DOHH2 (cell line): Measurements from ENCODE around the gene TMEM74B.

Experiments used
- EZH2phosphoT487 ChIP-seq: fragments of 200-600 bp; sonication (generic); IDR thresholded peaks from 2 replicates; pipeline ENCODE4 v1.6.1; 2017; ENCODE audit warnings: borderline replicate concordance, mild to moderate bottlenecking, antibody characterized with exemption, low read length, moderate library complexity, mixed read lengths
- TF ChIP-seq, protein P1 (sequence below): fragments of 200-600 bp; sonication (generic); IDR thresholded peaks from one replicate; pipeline ENCODE4 v1.5.1; 2014; ENCODE audit warnings: antibody characterized with exemption, mild to moderate bottlenecking, low read depth, low read length; ENCODE audit not compliant: poor library complexity, severe bottlenecking

DNA sequence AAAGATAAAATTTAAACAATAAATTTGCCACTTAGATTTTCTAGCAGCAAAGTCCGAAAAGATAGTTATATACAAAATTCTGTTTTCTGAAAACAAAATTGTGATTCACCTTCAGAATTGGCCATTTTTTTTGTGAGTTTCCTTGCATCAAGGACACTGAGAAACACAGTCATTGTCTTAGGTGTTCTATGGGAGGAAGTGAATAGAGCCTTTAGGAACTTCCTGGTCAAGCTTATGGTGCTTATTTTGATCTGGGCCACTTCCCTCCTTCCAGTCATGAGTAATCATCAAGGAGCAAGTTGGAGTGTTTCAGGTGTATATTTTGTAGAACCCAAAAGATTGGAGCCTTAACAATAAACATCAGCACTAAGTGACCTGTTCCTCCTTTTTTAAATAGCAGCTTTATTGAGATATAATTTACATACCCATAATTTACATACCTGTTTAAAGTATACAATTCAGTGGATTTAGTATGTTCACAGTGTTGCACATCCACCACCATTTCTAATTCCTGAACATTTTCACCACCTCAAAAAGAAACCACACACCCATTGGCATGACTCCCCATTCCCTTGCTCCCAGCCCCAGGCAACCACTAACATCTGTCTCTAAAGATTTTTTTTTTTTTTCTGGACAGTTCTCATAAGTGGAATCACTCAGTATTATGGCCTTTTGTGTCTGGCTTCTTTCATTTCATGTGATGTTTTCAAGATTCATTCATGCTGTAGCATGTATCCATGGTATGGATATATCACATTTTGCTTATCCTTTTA is 17.6 kb downstream of the TMEM74B start:
- TF ChIP-seq, protein P1, sequence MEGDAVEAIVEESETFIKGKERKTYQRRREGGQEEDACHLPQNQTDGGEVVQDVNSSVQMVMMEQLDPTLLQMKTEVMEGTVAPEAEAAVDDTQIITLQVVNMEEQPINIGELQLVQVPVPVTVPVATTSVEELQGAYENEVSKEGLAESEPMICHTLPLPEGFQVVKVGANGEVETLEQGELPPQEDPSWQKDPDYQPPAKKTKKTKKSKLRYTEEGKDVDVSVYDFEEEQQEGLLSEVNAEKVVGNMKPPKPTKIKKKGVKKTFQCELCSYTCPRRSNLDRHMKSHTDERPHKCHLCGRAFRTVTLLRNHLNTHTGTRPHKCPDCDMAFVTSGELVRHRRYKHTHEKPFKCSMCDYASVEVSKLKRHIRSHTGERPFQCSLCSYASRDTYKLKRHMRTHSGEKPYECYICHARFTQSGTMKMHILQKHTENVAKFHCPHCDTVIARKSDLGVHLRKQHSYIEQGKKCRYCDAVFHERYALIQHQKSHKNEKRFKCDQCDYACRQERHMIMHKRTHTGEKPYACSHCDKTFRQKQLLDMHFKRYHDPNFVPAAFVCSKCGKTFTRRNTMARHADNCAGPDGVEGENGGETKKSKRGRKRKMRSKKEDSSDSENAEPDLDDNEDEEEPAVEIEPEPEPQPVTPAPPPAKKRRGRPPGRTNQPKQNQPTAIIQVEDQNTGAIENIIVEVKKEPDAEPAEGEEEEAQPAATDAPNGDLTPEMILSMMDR, result no peak
- no peak for TF ChIP-seq EZH2phosphoT487
